Measurements from ENCODE around the gene POU3F4.

POU3F4 gene

GRCh38 chrX:83508006-83508405 lies at the start of gene POU3F4:
POU3F4 (plus strand) TSS chrX:83508290; CDS start chrX:83508325, 35 bp downstream.
- DNase-seq, result no peak

- no peak for DNase-seq
Measured at GRCh38 chrX:83469551-83469950, 38.5 kb upstream of the POU3F4 start.

- no peak for DNase-seq
Measured at GRCh38 chrX:83495898-83496297, 12.2 kb upstream of the POU3F4 start.

- no peak for DNase-seq
Measured at GRCh38 chrX:83501003-83501402, 7.1 kb upstream of the POU3F4 start.

GRCh38 chrX:83501530-83501929 lies 6.6 kb upstream of the POU3F4 start:
- no peak for DNase-seq

DNA sequence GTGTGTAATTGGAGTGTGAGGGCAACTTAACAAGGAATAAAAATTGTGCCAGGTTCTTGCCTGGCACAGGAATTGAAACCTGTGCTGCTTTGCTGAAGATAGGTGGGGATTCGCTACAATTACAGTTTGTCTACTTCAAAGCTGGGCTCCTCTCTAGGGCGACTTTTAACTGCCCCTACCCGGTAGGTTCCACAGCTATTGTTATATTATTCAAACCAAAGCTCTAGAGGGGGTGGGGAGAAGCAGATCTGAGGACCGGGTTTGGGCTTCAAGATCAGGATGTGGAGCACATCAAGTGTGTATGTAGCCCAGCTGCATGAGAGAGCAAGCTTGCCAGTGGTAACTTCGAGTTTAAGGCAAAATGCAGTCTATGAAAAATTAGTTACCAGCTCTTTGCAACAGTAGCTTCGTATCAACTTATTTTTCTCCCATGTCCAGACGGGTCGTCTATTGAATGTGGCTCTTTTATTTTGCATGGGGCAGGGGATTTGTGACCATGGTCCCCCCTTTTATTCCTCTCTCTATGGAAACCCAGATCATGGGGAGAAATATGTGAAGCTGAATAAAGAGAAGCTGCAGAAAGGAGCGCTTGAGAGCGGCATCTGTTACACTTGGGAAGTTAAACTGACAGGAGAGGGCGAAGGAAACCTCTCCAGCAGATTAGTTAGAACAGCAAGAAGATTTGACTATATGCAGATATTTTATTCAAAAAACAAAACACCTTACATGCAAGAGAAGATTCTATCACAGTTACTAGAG lies 3.2 kb upstream of the POU3F4 start:
- no peak for DNase-seq

GRCh38 chrX:83508526-83509253 lies 600 bp downstream of the POU3F4 start:
- no peak for DNase-seq

DNA sequence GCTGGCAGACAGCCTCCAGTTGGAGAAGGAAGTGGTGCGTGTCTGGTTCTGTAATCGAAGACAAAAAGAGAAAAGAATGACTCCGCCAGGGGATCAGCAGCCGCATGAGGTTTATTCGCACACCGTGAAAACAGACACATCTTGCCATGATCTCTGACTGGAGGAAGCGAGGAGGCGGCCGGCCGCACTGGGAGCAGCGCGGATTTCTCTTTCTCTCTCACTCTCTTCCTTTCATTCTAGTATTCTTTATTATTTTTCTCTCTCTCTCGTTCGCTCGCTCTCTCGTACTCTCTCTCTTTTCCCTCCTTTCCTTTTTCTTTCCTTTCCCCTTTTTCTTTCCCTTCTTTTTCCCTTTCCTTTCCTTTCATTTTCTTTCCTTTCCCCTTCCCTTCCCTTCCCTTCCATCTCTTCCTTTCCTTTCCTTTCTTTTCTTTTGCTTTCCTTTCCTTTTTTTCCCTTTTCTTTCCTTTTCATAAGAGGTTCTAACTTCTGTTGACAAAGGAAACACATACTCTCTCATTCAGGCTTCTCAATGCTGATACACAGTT lies 1.2 kb downstream of the POU3F4 start:
- no peak for DNase-seq

GRCh38 chrX:83510510-83511062 lies 2.5 kb downstream of the POU3F4 start:
- no peak for DNase-seq

- DNase-seq, result no peak
Measured at GRCh38 chrX:83511208-83511607, 3.1 kb downstream of the POU3F4 start.

GRCh38 chrX:83512111-83512510 lies 4.0 kb downstream of the POU3F4 start:
- DNase-seq, result no peak

GRCh38 chrX:83516597-83516996 lies 8.5 kb downstream of the POU3F4 start:
- DNase-seq, result no peak

DNA sequence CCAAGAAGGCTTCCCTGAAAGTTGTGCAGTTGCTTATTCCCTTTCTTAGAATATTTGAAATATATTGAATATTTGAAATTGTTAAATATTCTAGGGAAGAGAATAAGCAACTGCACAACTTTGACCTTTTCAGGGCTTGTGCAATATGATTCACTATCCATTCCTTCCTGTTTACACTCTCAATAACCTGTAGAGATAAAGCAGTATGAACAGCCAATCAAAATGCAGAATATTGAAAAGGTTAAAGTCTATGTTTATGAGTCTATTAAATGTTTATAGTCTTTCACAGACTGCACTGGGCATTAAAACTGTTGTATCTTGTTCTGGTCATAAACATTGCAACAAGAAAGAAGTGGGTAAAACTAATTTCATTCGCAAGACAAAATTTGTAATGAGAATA lies 13.8 kb downstream of the POU3F4 start:
- no peak for DNase-seq

- DNase-seq, result no peak
Measured at GRCh38 chrX:83529950-83530349, 21.9 kb downstream of the POU3F4 start.

DNA sequence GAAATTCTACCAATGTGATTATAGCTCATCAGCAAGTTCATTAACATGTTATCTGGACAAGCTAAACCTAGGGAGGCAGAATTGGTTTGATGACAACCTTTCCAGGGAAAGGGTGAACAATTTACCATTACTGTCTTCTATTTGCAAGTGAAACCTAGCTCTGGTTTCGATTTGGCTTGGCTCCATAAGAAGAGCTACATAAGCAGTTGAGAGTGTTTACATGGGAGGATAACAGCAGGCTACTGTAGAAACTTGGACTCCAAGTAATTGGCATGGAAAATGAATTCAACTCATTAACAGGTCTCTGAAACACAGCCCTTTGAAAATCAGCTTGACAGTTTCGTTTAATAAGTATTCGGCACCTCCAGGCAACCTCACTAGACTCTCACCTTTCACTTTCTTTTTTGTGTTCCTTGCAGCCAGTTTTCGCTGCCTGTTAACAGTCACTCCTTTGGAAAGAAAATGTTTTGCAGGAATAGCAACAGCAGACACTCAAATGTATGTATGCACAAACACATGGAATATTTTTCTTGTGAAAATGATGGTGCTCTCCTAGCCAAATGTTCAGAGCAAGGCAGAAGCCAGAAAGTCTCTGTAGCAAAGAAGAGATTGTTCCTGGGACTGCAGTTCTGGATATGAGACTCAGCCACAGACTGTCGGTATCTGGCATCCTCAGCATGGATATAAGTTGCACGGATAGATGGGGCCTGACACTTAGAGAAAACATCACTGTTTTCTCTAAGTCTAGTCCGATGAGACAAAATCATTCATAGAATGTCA lies 27.5 kb downstream of the POU3F4 start:
- DNase-seq, result no peak

Measured in NCI-H446 (cell line).